ENCODE data around the gene TCF20. TPM values are rescaled to one million over a fixed set of nuclear protein-coding genes. Genes with fewer than 3 reads are reported as not detected.

TCF20 gene
- total and polyA plus RNA-seq, 5 experiments from 2014 or later, result 1.3 to 109 (median 3.4) TPM

- no peaks in the 10 kb centered on the region for H3K9me3 Mint-ChIP-seq
- H3K36me3 Mint-ChIP-seq, result no peaks in the 10 kb centered on the region
- no peak for ATAC-seq
- H3K4me3 Mint-ChIP-seq, result peak overlapping the region in 7 of 10 donors; percentile 3 to 79 (median 39)
- POLR2A ChIA-PET, result interaction anchor here (0.6 to 3.7 kb wide), 2 partner anchors 12 to 90 kb away, joined by 3 to 30 read pairs; no protein-coding TSS in a partner anchor
- DNase-seq, result no peak
- peak overlapping the region in 8 of 10 donors; percentile 1 to 92 (median 86) for H3K27ac Mint-ChIP-seq
- H3K4me1 Mint-ChIP-seq, result peaks cover 48 to 79% (median 65%) of the 10 kb centered on the region in 4 donors
- H3K27me3 Mint-ChIP-seq, result peaks cover 0 to 4% (median 0%) of the 10 kb centered on the region in 5 donors
Observed at GRCh38 chr22:42309865-42310264, 39.4 kb upstream of the TCF20 start.

- Mint-ChIP-seq H3K9me3 (no peaks in the 10 kb centered on the region), H3K36me3 (no peaks in the 10 kb centered on the region), H3K4me3 (peak overlapping the region in 3 of 10 donors; percentile 38 to 70 (median 49)), H3K27me3 (peaks cover 0 to 4% (median 0%) of the 10 kb centered on the region in 5 donors), H3K4me1 (peaks cover 44 to 79% (median 65%) of the 10 kb centered on the region in 4 donors), H3K27ac (peak overlapping the region in 3 of 10 donors; percentile 76 to 89 (median 86))
- POLR2A ChIA-PET, result interaction anchor here (1.6 to 3.7 kb wide), 2 partner anchors 11 to 16 kb away, joined by 4 to 30 read pairs; no protein-coding TSS in a partner anchor
- ATAC-seq, result no peak
- DNase-seq, result no peak
Observed at GRCh38 chr22:42308892-42309468, 38.5 kb upstream of the TCF20 start.

- Mint-ChIP-seq H3K4me1 (peaks cover 41 to 80% (median 65%) of the 10 kb centered on the region in 4 donors), H3K36me3 (no peaks in the 10 kb centered on the region), H3K27me3 (peaks cover 0 to 4% (median 0%) of the 10 kb centered on the region in 5 donors), H3K9me3 (no peaks in the 10 kb centered on the region), H3K27ac (peak overlapping the region in 8 of 10 donors; percentile 35 to 89 (median 72)), H3K4me3 (peak overlapping the region in 7 of 10 donors; percentile 8 to 70 (median 58))
- DNase-seq (no peak), ATAC-seq (peak; percentile 71 to 75)
- POLR2A ChIA-PET, result interaction anchor here (1.0 to 3.7 kb wide), 5 partner anchors 9 to 127 kb away, joined by 3 to 30 read pairs (median 4); no protein-coding TSS in a partner anchor
Observed at GRCh38 chr22:42307806-42308563, 37.5 kb upstream of the TCF20 start.

GRCh38 chr22:42306010-42306409, 35.6 kb upstream of the TCF20 start:
- H3K4me3 Mint-ChIP-seq, result no peak overlapping the region
- peaks cover 0 to 4% (median 0%) of the 10 kb centered on the region in 5 donors for H3K27me3 Mint-ChIP-seq
- ATAC-seq (no peak), DNase-seq (no peak)
- H3K27ac Mint-ChIP-seq, result no peak overlapping the region
- no peaks in the 10 kb centered on the region for H3K9me3 Mint-ChIP-seq
- peaks cover 38 to 83% (median 72%) of the 10 kb centered on the region in 4 donors for H3K4me1 Mint-ChIP-seq
- POLR2A ChIA-PET, result no interaction called here
- H3K36me3 Mint-ChIP-seq, result no peaks in the 10 kb centered on the region

- Mint-ChIP-seq H3K27ac (peak overlapping the region in 7 of 10 donors; percentile 36 to 68 (median 56)), H3K27me3 (peaks cover 0 to 4% (median 0%) of the 10 kb centered on the region in 5 donors), H3K4me1 (peaks cover 39 to 84% (median 76%) of the 10 kb centered on the region in 4 donors), H3K4me3 (peak overlapping the region in 7 of 10 donors; percentile 7 to 77 (median 43)), H3K36me3 (no peaks in the 10 kb centered on the region), H3K9me3 (no peaks in the 10 kb centered on the region)
- ATAC-seq (no peak), DNase-seq (no peak)
- POLR2A ChIA-PET, result interaction anchor here (0.6 to 5.9 kb wide), 2 partner anchors 9 to 206 kb away, joined by 5 to 35 read pairs; no protein-coding TSS in a partner anchor
Observed at GRCh38 chr22:42304324-42304790, 33.9 kb upstream of the TCF20 start.

GRCh38 chr22:42303396-42304323, 33.2 kb upstream of the TCF20 start:
- POLR2A ChIA-PET, result interaction anchor here (0.6 to 5.9 kb wide), 3 partner anchors 10 to 1352 kb away, joined by 3 to 35 read pairs (median 4); no protein-coding TSS in a partner anchor
- Mint-ChIP-seq H3K27me3 (peaks cover 0 to 4% (median 0%) of the 10 kb centered on the region in 5 donors), H3K4me1 (peaks cover 44 to 84% (median 78%) of the 10 kb centered on the region in 4 donors), H3K4me3 (peak overlapping the region in 7 of 10 donors; percentile 18 to 77 (median 38)), H3K9me3 (no peaks in the 10 kb centered on the region), H3K36me3 (no peaks in the 10 kb centered on the region), H3K27ac (peak overlapping the region in 7 of 10 donors; percentile 14 to 84 (median 61))
- ATAC-seq, result no peak
- DNase-seq, result no peak

GRCh38 chr22:42301742-42302102, 31.3 kb upstream of the TCF20 start:
- H3K27me3 Mint-ChIP-seq, result peaks cover 0 to 4% (median 0%) of the 10 kb centered on the region in 5 donors
- H3K4me3 Mint-ChIP-seq, result peak overlapping the region in 1 of 10 donors; percentile 84
- no peaks in the 10 kb centered on the region for H3K9me3 Mint-ChIP-seq
- peaks cover 41 to 87% (median 82%) of the 10 kb centered on the region in 4 donors for H3K4me1 Mint-ChIP-seq
- DNase-seq (no peak), ATAC-seq (no peak)
- H3K36me3 Mint-ChIP-seq, result no peaks in the 10 kb centered on the region
- H3K27ac Mint-ChIP-seq, result peak overlapping the region in 1 of 10 donors; percentile 75
- POLR2A ChIA-PET, result interaction anchor here (5.9 kb wide), 1 partner anchor 12 kb away, joined by 35 read pairs; no protein-coding TSS in a partner anchor

GRCh38 chr22:42301077-42301741, 30.8 kb upstream of the TCF20 start:
- H3K9me3 Mint-ChIP-seq, result no peaks in the 10 kb centered on the region
- H3K36me3 Mint-ChIP-seq, result no peaks in the 10 kb centered on the region
- POLR2A ChIA-PET, result interaction anchor here (1.0 to 5.9 kb wide), 2 partner anchors 13 to 16 kb away, joined by 3 to 35 read pairs; no protein-coding TSS in a partner anchor
- peak overlapping the region; percentile 76 to 98 (median 91) for H3K27ac Mint-ChIP-seq
- peaks cover 0 to 4% (median 0%) of the 10 kb centered on the region in 5 donors for H3K27me3 Mint-ChIP-seq
- ATAC-seq, result peak in 1 of 2 donors; percentile 9
- H3K4me1 Mint-ChIP-seq, result peaks cover 43 to 91% (median 85%) of the 10 kb centered on the region in 4 donors
- DNase-seq, result no peak
- peak overlapping the region; percentile 68 to 89 (median 84) for H3K4me3 Mint-ChIP-seq

- POLR2A ChIA-PET, result interaction anchor here (1.0 to 5.9 kb wide), 3 partner anchors 8 to 17 kb away, joined by 3 to 35 read pairs (median 30); no protein-coding TSS in a partner anchor
Observed at GRCh38 chr22:42300259-42301076, 30.0 kb upstream of the TCF20 start.

GRCh38 chr22:42299586-42300258, 29.3 kb upstream of the TCF20 start:
- Mint-ChIP-seq H3K9me3 (no peaks in the 10 kb centered on the region), H3K4me3 (peak overlapping the region; percentile 68 to 85 (median 83)), H3K27me3 (no peaks in the 10 kb centered on the region), H3K4me1 (peaks cover 43 to 97% (median 91%) of the 10 kb centered on the region in 4 donors), H3K36me3 (no peaks in the 10 kb centered on the region), H3K27ac (peak overlapping the region; percentile 76 to 98 (median 91))
- ATAC-seq, result peak; percentile 18 to 29
- POLR2A ChIA-PET, result interaction anchor here (5.8 to 5.9 kb wide), 2 partner anchors 9 to 14 kb away, joined by 30 to 35 read pairs; no protein-coding TSS in a partner anchor
- peak in 9 of 10 donors; percentile 31 to 66 (median 52) for DNase-seq

More at GRCh38 chr22:42300259-42301076, 30.0 kb upstream of the TCF20 start:
- peaks cover 45 to 97% (median 91%) of the 10 kb centered on the region in 4 donors for H3K4me1 Mint-ChIP-seq
- H3K9me3 Mint-ChIP-seq, result no peaks in the 10 kb centered on the region
- peak overlapping the region; percentile 68 to 89 (median 84) for H3K4me3 Mint-ChIP-seq
- peak in 7 of 10 donors; percentile 24 to 71 (median 36) for DNase-seq
- peak overlapping the region; percentile 76 to 98 (median 91) for H3K27ac Mint-ChIP-seq
- peak; percentile 76 to 86 for ATAC-seq
- no peaks in the 10 kb centered on the region for H3K36me3 Mint-ChIP-seq
- H3K27me3 Mint-ChIP-seq, result peaks cover 0 to 4% (median 0%) of the 10 kb centered on the region in 5 donors

All from naive thymus-derived CD8-positive, alpha-beta T cell (primary cell).